Right lobe of liver (tissue), 4 donors: ENCODE results near the gene SNX8.

ENCODE experiments used
- CTCF ChIP-seq, 4 donors: fragments of 200-600 bp in 3 of 4; fragments of 450-650 bp in 1 of 4; IDR thresholded peaks; one replicate each; pipeline versions ENCODE4 v1.5.1 to v1.8.0; 2016 to 2022; ENCODE audit warnings: antibody characterized with exemption in 4 of 4, mild to moderate bottlenecking in 2 of 4
- POLR2A ChIP-seq: fragments of 450-650 bp; IDR thresholded peaks from one replicate; pipeline ENCODE4 v1.6.1; 2017; ENCODE audit warnings: antibody characterized with exemption, mild to moderate bottlenecking
- donor health status: DM: no; HTN: no; CAD: no.
- donor health status: DM: no; HTN: no; CAD: no.
- donor health status: DM: no; HTN: yes; CAD: no.

- no peak for TF ChIP-seq CTCF (IDR thresholded peaks at IDR 0.05)
- TF ChIP-seq POLR2A, result no peak
Measured at GRCh38 chr7:2227699-2228098, 86.5 kb downstream of the SNX8 start.
